Measurements from ENCODE around the gene HCK.
A peak's percentile ranks its signal among the peaks of the same experiment; 100 is the strongest.

The HCK gene

GRCh38 chr20:32052090-32052777 lies at the start of gene HCK:
TSS of gene HCK (plus strand) at chr20:32052242.
- no peak for FAIRE-seq
- no peak for DNase-seq (ENCODE audit: insufficient read length, low spot score)

DNA sequence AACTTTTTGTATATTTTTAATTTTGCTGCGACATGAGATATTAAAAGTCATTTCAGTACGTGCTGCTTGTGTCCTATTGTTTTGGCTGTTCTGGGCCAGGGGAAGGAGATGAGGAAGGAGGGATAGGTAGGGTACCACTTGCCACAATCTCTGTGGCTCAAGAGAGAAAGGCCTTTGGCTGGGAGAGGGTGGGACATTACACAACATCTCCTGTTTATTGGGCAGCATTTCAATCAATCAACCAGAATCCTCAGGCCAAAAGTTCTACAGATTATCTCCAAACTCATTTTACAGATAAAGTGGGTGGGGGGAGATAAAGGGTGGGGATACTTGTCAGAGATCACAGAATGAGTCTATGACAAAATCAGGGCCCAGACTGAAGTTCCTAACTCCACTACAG lies 48.7 kb upstream of the HCK start:
- DNase-seq (ENCODE audit: insufficient read length, low spot score) (no peak), FAIRE-seq (no peak)

DNA sequence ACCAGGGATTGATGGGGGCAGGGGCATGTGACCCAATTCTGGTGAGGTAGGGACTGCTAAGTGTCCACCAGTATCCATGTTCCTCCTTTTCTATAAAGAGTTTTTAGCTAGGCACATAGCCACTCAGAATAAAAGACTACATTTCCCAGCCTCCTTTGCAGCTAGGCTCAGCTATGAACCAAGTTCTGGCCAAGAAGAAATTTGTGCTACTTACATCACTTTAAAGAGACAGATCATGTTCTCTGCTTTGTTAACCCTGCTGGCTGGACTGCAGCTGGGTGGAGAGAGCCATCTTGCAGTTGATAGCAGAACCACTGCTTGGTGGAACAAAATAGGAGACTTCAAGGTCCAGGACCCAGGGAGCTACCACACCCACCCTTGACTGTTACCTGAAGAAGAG lies 47.1 kb upstream of the HCK start:
- DNase-seq (ENCODE audit: insufficient read length, low spot score) = no peak
- no peak for FAIRE-seq

- DNase-seq (ENCODE audit: insufficient read length, low spot score) (no peak), FAIRE-seq (no peak)
These were observed 46.0 kb upstream of the HCK start for GRCh38 chr20:32006053-32006452.

- FAIRE-seq (no peak), DNase-seq (ENCODE audit: insufficient read length, low spot score) (no peak)
These were observed 44.9 kb upstream of the HCK start for GRCh38 chr20:32006841-32007786.

DNA sequence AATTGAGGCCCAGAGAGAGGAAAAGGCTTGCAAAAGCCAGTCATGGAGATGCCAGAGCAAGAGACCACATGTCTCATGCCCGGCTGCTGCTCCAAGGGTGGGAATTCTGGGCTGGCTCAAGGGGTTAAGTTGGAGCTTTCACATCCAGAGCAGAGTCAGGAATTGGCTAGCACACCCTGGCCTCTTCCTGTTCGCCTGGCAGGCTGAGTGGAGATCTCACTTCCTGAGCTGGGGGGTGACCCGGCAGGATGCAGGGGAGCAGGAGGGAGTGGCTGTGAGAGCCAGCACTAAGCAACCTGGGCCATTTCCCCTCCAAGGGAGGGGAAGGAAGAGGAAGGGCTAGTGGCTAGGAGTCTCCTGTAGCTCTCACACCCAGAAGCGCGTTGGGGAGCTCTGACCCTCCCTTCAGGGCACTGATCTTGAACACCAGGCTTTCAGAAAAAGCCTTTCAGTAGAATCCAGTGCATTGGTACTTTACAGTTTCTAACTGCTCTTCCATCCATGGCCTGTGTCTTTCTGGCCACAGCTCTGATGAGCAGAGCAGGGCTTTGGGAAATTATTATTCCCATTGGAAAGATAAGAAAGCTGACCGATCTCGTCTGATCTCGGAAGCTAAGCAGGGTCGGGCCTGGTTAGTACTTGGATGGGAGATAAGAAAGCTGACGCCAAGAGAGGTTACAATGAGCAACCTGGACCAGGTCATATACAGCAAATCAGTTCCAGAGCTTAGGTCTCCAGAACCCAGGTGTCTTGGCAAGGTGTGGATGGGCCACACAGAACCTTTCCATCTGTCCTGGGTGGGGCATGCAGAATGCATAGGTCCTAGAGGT lies 44.0 kb upstream of the HCK start:
- FAIRE-seq (no peak), DNase-seq (ENCODE audit: insufficient read length, low spot score) (no peak)

DNA sequence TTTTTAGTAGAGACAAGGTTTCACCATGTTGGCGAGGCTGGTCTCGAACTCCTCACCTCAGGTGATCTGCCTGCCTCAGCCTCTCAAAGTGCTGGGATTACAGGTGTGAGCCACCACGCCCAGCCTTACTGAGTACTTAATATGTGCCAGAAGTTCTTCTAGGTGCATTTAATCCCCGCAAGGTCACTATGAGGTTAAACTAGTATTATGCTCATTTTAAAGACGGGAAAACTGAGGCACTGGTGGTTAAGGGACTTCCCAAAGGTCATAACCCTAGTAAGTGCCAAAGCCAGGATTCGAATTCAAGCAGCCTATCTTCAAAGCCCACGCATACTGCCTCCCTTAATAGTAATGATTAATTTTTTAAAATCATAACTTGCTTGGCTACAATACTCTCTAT lies 42.5 kb upstream of the HCK start:
- no peak for DNase-seq (ENCODE audit: insufficient read length, low spot score)
- no peak for FAIRE-seq

- DNase-seq (ENCODE audit: insufficient read length, low spot score) (no peak), FAIRE-seq (no peak)
These were observed 41.9 kb upstream of the HCK start, which contains the start of gene CCM2L for GRCh38 chr20:32010101-32010500. TSS of gene CCM2L (plus strand) at chr20:32010438. CDS start at chr20:32010455, 17 bp downstream.

DNA sequence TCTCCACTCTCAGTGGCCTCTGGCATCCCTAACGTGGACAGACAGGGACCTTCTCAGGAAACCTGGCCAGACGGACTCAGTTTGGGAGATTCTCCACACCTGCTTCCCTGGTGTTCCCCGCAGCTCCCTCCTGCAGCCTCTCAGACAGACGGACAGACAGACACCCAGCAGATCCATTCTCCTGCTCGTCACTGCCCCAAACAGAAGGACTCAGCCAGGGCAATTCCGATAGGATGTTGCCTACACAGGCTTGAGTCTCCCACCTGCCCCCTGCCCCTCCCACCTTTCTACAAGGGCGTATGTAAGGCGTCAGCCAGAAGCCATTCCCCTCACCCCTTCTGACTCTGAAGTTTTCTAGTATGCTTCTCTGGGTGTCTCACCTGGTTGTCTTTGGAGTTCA lies 41.4 kb upstream of the HCK start:
- DNase-seq (ENCODE audit: insufficient read length, low spot score) = no peak
- FAIRE-seq = no peak

- FAIRE-seq = no peak
- no peak for DNase-seq (ENCODE audit: insufficient read length, low spot score)
These were observed 39.8 kb upstream of the HCK start for GRCh38 chr20:32012159-32012688.

GRCh38 chr20:32013326-32013725 lies 38.7 kb upstream of the HCK start:
- DNase-seq (ENCODE audit: insufficient read length, low spot score) = no peak

GRCh38 chr20:32017711-32018251 lies 34.3 kb upstream of the HCK start:
- FAIRE-seq (no peak), DNase-seq (ENCODE audit: insufficient read length, low spot score) (no peak)

More at GRCh38 chr20:32013326-32013725, 38.7 kb upstream of the HCK start:
- no peak for FAIRE-seq

GRCh38 chr20:32018269-32019155 lies 33.5 kb upstream of the HCK start:
- FAIRE-seq (no peak), DNase-seq (ENCODE audit: insufficient read length, low spot score) (peak; percentile 86)

DNA sequence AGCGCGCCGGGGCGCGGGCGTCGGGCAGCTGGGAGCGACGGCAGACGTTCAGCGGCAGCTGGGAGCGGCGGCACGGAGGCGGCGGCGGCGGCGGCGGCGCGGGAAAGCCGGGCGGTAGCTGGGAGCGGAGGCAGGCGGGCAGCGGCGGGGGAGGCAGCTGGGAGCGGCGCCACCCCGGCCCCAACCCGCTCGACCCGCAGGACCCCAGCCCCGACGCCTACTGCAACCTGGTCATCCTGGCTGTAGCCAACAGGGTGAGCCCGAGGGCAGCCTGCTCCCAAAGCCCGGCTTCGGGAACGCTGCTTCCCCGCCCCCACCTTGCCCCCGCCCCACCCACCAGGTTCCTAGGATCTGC lies 32.9 kb upstream of the HCK start:
- no peak for FAIRE-seq
- DNase-seq (ENCODE audit: insufficient read length, low spot score) = peak; percentile 52

GRCh38 chr20:32019563-32020463 lies 32.2 kb upstream of the HCK start:
- no peak for FAIRE-seq
- DNase-seq (ENCODE audit: insufficient read length, low spot score) = no peak

GRCh38 chr20:32021091-32021490 lies 31.0 kb upstream of the HCK start:
- DNase-seq (ENCODE audit: insufficient read length, low spot score) (no peak), FAIRE-seq (no peak)

GRCh38 chr20:32024683-32025295 lies 27.3 kb upstream of the HCK start:
- no peak for FAIRE-seq
- DNase-seq (ENCODE audit: insufficient read length, low spot score) = no peak

DNA sequence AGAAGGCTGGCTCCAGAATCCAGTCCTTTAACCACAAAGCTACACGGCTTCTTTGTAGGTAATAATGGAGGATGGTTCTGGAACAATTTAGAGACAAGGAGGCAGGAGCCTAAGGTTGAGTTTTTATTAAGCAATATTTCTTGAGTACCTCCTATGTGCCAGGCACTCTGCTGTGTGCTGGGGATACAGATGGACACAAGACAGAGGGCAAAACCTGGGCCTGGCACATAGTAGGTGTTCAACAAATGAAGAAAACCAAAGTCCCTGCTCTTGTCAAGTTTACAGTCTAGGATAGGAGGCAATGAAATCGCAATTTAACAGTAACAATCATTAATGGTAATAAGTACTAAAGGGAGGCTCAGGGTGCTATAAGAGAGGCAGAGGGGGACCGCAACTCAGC lies 24.4 kb upstream of the HCK start:
- DNase-seq (ENCODE audit: insufficient read length, low spot score) (no peak), FAIRE-seq (no peak)

Measured in HTR-8/SVneo (cell line).